Mucosa of gallbladder (tissue), 1 donor: ENCODE measurements around the gene LYST. TPM values are rescaled to one million over a fixed set of nuclear protein-coding genes. Genes with fewer than 3 reads are reported as not detected.
"Not testable (repeated sequence)": the region's sequence is repeated elsewhere in the genome, so short reads cannot be mapped to it uniquely, and the experiment has no call there.

ENCODE experiments used
- DNase-seq: peaks from one replicate; pipeline ENCODE4 v3.0.0-alpha.2; 2020; ENCODE audit warnings: low spot score
- total RNA-seq: library from RNA; stranded (reverse); gene quantifications from one replicate; pipeline ENCODE4 v1.2.1, GENCODE V29; 2021
- donor health status: DM: no; HTN: no; CAD: no.

Gene LYST
- total RNA-seq, 1 donor from 2014 or later = 20.1 TPM

DNA sequence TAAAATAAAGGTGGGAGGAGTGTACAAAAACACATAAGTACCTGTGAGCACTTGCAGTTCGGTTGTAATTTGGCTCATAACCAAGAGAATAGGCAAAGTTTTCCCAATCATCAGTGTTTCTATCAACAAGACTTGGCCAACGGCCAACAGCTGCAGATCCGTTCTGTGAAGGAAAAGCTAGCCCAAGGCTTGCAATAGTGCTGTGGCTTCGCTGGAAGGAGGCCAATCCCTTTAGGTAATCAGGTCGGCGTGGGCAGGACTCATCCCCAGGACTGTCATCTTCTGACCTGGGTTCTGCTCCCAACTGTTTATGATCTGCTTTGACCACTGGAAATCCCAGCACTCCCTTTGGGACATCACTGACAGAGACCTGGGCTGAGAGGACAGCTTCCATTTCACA is 107.8 kb downstream of the LYST start:
- no peak for DNase-seq

DNA sequence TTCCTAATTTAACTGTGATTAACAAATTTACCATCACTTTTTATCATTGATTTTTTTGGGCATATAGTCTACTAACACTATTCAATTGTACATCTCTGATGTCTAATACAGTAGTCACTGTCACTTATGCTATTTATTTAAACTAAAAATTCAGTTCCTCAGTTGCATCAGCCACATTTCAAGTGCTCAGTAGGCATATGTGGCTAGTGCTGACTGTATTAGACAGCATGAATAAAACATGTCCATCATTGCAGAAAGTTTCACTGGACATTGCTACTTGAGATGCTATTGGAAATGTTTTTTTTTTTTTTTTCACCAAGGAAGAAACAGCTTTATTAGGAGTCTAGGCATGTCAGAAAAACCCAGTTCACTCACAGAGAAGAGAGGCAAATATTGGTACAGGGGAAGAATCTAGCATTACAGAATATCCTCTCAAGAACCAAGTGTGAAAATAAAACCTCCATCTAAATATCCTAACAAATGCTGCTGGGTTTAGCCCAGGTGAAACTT is 109.1 kb downstream of the LYST start:
- DNase-seq = no peak

DNA sequence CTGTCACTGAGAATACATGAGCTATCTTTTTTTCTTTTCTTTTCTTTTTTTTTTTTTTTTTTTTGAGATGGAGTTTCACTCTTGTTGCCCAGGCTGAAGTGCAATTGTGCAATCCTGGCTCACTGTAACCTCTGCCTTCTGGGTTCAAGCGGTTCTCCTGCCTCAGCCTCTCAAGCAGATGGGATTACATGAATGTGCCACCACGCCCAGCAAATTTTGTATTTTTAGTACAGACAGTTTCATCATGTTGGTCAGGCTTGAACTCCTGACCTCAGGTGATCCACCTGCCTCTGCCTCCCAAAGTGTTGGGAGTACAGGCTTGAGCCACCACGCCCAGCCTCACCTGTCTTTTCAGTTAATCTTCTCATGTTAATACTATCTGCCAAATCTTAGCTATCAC is 112.5 kb downstream of the LYST start:
- not testable (repeated sequence) for DNase-seq

DNA sequence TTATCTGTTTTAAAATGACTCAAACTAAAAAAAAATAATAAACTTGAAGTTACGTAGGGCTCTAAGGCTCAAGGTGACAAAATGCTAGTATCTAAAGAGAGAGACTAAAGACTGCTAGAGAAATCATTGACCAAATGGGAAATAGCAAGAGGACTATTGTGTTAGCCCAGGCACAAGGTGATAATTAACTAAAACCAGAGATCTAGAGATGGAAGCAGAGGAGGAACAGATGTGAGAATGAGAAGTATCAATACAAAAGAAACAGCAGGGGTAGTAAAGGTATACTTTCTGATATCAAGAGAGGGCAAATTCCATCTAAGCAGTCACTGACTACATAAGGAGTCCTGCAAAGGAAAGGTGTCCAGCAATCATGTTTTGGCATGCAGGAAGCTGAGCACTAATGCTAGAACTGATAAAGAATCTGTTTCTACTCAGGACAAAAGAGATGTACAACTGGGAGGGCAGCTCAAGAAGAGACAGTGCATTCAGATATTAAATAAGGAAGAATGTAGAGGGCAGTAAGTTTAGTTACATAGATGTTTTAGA is 116.9 kb downstream of the LYST start:
- no peak for DNase-seq

DNA sequence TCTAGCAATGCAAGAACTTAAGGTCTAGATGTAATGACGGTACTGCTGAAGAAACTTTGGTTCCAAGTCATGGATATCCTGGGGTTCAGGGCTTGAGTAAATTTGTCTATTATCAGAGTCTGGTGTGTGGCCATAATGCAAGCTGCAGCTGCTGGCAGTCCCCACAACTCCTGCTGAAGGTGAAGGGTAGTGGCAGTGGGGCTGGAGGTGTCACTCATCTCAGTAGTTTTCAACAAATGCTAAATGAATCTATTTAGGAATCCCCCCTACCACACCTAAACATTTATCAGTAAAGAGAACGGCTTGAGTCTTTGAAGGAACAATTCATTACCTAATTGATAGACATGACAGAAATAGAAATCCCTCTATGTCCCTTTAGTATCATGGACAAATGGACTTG is 118.0 kb downstream of the LYST start:
- no peak for DNase-seq

DNA sequence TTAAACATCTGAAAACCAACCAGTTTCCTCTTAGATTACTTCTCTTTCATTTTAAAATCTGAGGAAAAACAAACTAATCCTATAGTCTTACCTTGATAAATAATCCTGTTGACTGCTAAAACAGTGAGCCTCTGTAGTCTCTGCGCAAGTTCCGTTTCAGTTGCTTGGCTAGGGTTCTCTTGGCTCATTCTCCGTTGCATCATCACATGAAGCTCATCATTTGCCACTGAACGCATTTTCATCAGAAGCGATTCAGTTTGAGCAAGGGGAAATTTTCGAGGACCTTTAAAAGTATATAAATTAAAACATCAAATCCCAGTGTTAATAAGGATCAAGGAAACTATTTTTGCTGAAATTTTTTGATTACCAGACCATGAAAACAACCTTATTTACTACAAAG is 120.5 kb downstream of the LYST start:
- DNase-seq = no peak

DNA sequence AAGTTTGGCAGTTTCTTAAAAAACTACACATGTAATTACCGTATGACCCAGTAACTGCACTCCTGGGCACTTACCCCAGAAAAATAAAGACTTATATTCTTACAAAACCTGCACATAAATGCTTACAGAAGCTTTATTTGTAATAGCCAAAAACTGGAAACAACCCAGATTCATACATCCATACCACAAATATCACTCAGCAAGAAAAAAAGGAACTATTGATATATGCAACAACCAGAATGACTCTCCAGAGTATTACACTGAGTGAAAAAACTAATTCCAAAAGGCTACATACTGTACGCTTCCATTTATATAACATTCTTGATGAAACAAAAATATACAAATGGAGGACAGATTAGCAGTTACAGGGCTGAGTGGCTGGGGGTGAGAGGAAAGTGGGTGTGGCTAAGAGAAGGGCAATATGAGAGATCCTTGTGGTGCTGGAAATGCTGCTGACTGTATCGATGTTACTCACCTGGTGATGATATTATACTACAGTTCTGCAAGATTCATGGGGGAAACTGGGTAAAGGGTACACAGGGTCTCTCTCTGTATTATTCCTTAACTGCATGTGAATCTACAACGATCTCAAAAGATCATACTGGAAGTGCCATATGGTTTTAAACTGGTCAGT is 121.1 kb downstream of the LYST start:
- no peak for DNase-seq

DNA sequence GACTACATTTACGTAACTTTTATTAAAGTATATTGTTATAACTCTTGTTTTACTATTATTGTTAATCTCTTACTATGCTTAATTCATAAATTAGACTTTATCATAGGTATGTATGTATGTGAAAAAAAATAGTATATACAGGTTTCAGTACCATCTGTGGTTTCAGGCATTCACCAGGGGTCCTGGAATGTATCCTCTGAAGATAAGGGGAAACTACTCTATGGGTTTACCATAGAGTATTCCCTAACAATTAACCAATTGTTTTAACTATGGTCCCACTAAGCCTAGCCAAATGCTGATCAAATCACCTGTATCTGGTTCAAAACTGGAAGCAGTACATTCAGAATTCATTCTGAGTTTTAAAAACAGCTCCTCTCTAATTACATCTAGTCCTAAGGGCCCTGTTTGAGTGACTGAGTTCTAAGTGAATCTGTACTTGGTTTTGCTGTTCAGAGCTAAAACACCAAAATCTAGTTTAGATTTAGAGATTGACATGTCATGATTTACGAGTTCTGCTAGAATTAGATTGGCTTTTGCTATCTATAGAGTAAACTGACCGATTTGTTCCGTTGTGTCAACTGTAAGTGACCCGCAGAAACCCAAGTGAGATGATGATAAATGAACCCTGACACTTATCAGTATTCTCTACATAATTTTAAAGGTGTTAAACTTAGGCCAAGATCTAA is 123.6 kb downstream of the LYST start:
- no peak for DNase-seq

DNA sequence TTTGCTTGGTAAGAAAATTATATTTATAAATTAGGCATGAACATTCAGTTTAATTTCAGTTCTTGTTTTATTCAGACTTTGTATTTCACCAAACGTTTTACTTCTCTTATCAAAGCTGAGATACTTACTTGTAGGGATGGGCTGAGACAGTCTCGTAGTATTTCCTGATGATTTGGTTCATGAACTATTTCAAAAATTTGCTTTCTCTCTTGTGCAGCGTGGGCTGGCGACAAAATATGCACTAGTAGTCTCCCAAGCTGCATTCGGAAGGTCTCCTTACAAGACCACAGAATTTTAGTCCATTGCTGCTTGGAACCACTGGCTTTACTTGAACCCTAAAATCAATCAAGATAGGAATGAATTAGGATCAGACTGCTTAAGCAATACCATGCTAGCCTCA is 125.4 kb downstream of the LYST start:
- DNase-seq = no peak

DNA sequence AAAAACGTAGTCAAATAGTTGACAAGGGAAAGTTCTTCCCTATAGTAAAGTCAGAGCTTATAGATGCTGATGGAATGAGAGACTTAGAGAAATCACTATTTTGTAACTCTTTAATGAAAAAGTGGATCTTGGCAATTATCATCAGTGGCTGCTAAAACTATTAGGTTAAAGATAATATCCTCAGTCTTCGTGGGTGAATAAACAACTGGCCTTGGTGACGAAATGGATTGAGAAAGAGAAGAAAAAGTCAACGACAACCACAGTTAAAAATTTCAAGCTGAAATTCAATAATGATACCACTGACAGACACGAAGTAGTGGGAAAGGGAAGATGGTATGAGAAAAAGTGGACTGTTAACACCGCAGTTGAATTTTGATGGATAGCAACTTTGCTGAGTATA is 127.1 kb downstream of the LYST start:
- no peak for DNase-seq

DNA sequence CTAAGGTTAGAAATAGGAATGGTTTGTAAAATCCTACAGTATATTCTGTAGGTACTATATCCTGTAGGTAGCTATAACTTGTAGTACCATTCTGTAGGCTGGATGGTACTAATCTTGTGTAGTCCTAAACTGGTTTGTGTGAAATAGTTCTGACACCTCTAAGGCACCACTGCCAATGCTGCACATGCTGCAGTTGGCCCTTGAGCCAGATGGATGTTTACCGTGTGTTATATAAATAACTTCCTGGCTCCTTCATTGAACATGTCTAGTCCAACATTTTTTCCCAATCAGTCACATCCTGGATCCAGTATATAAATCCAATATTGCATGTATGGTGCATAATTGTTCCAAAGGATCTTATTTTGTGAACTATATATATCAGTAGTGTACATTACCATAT is 127.6 kb downstream of the LYST start:
- no peak for DNase-seq

DNA sequence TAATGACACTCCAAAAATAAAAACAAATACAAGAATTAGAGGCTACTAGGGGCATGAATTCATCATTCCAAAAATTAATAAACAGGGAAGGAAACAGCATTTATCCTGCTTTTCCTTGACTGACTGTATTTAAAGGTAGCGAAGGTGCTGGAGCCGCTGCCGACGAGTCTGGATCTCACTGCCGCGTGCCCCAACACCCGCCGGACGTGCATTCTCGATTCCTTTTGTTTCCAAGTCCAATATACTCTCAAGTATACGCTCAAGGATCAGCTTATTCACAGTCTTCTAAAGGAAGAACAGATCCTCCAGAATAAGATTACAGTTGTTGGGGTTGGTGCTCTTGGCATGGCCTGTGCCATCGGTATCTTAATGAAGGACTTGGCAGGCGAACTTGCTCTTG is 129.0 kb downstream of the LYST start:
- DNase-seq = no peak

DNA sequence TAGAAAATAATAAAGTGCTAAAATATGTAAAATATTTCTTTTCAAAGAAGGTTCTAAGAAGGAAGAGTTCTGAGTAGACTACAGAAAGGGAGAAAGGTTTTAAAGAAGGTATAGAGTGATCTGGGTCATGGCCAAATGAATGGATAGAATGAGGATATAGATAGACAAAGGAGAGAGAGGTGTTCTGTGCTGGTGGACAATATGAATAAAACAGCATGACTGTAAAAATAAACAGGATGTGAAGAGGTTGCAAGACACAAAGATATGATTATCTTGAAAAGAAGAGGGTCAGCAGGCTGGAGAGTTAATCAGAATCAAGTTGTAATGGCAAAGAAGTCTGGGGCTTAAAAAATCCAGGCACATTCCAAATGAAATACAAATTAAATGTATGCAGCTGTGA is 130.4 kb downstream of the LYST start:
- no peak for DNase-seq

DNA sequence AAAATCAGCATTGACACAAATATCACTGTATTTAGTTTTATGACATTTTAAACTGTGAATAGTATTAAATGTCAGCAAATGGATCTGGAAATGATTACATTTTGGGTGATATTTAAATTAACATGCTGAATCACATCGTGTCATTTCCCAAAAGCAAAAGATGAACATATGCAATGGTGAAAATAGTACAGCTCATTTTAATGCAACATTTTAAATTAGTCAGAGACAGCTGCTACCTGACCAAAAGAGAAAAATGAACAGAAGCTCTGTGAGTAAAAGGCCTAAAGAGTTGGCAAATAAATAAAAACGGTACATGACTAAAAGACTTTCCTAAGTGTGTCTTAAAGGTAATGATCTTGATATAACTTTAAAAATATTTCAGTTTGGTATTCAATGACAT is 131.1 kb downstream of the LYST start:
- DNase-seq = no peak

DNA sequence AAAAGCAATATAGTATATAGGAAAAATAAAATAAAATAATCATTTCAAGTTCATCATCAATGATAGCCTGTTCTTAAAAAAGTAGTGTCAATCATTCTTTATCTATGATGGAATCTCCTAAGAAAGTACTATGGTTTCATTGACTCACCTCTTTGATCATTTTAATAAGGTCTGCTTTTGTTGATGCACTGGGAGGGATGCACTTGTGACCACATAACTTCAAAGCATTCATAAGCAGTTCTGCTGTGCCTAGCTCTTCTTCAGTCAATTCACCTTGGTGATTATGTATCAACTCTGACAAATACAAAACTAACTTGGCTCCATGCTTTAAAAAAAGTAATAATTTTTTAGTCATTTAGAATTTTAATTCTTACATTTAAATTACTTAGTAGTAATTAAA is 132.4 kb downstream of the LYST start:
- no peak for DNase-seq

DNA sequence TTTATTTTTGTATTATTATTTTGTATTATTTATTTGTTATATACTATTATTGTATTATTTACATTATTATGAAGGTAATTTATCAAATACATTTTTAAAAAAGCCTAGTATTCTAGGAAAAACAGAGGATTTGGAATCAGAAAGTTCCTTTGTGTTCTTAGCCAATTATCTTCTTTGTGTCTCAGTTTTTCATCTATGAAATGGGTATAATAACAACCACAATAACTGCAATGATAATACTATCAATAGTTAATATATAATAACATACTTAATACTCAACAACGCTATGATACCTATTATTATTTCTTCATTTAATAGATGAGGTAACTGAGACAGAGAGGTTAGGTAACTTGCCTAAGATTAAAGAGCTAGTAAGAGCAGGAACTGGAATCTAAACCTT is 136.7 kb downstream of the LYST start:
- DNase-seq = no peak

DNA sequence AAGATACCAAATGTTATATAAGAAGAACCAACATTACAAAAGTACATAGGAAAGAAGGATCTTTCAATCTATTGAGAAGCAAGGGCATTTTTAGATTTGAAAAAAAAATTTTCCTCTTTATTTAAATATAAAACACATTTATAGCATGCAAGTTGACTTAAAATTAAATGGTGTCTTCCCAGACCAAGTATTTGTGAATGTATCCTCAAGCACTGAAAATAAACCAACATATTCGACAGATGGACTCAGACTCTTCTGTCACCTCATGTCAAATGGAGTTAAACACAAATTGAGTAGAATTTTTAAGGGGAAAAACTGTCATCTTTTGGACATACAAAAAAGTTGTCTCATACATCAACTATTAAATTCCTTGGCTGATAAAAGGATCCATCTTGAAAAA is 140.1 kb downstream of the LYST start:
- DNase-seq = no peak

DNA sequence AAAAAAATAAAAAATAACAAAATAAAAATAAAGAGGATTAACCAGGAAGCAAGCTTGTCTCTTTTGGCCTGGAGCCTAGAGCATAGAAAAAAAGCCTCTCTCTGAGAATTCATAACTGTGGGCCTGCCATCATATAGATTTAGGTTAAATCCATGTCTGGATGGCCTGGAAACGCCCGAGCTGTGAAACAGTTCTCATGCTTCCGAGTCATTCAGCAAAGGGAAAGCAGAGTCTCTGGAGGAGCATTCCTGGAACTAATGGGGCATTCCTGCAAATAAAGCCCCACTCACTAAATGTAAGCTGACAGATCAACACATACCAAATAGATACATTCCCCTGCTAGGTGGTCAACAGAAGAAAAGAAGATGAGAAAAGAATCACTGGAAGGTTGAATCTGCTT is 141.3 kb downstream of the LYST start:
- DNase-seq = no peak

DNA sequence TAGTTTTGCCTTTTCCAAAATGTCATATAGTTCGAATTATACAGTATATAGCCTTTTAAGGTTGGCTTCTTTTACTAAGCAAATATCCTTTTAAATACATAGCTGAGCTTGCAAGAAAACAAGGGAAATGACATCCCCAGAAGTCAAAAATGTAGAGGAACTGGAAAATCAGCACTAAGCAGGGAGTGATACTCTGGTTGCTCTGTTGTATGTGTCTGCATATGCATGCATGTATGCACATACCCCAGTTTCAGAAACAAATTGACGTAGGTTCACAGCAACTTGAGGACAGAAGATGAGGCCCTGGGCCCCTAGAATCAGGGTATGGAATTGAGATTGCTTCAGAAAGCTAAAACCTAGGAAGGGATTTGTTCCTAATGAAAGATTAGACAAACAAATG is 142.0 kb downstream of the LYST start:
- DNase-seq = no peak

DNA sequence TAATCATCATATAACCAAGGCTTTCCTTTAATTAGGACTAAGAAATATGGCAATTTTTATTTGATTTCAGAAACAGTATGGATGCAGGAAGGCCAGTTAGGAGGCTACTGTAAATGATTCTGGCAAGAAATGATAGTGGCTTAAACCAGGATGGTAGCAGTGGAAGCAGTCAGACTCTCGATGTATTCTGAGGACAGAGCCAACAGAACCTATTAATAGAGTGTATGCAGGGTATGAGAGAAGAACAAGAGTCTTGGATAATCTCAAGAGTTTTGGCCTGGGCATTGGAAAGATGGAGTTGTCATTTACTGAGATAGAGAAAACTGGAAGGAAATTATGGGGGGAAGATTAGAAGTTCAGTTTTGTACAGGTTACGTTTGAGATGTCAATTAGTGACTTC is 143.8 kb downstream of the LYST start:
- no peak for DNase-seq

DNA sequence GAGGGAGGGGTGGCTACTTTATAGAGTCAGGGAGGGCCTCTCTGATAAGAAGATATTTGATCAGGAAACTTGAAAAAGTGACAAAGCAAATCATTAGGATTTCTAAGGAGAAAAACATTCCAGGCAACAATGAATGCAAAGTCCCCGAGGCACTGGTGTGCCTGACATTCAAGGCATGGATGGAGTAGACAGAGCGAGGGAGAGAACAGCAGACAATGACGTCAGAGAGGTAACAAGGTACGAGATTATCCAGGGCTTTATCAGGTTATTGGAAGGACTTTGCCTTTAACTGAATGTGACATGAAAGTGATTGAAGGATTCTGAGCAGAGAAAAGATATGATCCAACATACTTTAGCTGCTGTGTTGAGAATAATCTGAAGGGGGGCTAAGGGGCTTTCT is 144.7 kb downstream of the LYST start:
- no peak for DNase-seq

DNA sequence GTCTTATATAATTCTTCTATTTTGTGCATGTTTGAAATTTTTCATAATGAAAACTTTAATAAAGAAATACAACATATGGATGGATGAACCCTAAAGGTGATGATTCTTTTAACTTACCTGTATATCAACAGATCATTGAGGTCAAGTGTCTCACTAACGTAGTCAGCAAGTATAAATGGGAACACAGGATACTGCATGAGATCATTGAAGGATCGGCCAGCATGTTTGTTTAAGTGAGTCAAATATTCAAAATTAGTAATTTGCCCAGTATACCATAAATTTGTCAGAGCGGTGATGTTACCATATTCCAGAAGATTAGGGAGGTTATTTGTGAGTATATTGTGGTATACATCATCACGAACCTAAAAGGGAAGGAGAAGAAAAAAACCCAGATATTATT is 146.2 kb downstream of the LYST start:
- DNase-seq = no peak

DNA sequence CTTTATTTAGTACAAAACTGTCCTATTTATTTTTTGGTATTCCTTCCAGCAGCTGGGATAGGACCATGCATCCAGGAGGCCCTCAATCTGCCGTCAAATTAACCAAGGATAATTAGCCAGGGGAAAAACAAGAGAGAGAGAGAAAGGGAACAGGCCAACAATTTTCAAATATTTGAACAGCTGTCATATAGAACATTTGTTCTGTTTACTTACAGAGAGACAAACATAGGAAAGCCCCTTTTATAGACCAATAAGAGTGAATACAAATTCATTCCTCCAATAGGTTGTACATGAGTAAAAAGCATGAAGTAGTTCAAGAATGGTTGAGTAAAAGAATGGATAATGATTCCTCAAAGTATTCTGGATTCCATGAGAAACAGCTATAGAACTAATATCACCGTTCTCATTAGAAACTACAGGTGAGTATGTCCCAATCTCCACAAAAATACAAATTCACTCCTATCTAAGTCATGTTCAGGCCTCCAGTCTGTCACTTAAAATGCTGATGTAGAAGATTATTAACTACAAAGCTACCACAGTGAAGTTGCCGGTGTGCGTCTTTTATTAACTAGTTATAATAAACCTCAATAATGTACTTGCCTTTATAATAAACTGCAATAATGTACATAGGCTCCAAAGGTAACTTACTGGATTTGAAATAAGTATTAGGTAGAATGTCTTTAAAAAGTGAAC is 152.4 kb downstream of the LYST start:
- no peak for DNase-seq
